IPS DF 6.9 (cell line): ENCODE results near the gene ZBTB6.

Experiments used
- DNase-seq: peaks from one replicate; pipeline ENCODE4 v3.0.0-alpha.2; 2013; ENCODE audit warnings: low read depth, low spot score
- H3K27ac ChIP-seq: one replicate; pipeline ENCODE4 v1.5.1; 2013; ENCODE audit warnings: low read length, control low read depth
- H3K27me3 ChIP-seq: 2 replicates; pipeline ENCODE4 v1.6.1; 2013; ENCODE audit warnings: mild to moderate bottlenecking, low read length; ENCODE audit not compliant: control insufficient read depth, insufficient read depth
- H3K36me3 ChIP-seq: 2 replicates; pipeline ENCODE4 v1.6.1; 2013; ENCODE audit warnings: low read length; ENCODE audit not compliant: control insufficient read depth, insufficient read depth
- H3K4me1 ChIP-seq: 2 replicates; pipeline ENCODE4 v1.6.1; 2013; ENCODE audit warnings: low read length; ENCODE audit not compliant: control insufficient read depth, insufficient read depth
- H3K4me3 ChIP-seq: 2 replicates; pipeline ENCODE4 v1.5.1; 2013; ENCODE audit warnings: mild to moderate bottlenecking, low read length
- H3K9me3 ChIP-seq: 2 replicates; pipeline ENCODE4 v1.6.1; 2013; ENCODE audit warnings: low read length, inconsistent platforms; ENCODE audit not compliant: control insufficient read depth, insufficient read depth
- WGBS: extraction: QIAGEN DNeasy Blood & Tissue Kit; methylation state at CpG from one replicate; pipeline ENCODE4 v1.1.7; 2013; ENCODE audit warnings: mixed read lengths, missing lambda C conversion rate; ENCODE audit not compliant: insufficient read length, insufficient coverage; 5-methylcytosine and 5-hydroxymethylcytosine counted together

ZBTB6 gene, protein sequence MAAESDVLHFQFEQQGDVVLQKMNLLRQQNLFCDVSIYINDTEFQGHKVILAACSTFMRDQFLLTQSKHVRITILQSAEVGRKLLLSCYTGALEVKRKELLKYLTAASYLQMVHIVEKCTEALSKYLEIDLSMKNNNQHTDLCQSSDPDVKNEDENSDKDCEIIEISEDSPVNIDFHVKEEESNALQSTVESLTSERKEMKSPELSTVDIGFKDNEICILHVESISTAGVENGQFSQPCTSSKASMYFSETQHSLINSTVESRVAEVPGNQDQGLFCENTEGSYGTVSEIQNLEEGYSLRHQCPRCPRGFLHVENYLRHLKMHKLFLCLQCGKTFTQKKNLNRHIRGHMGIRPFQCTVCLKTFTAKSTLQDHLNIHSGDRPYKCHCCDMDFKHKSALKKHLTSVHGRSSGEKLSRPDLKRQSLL

DNA sequence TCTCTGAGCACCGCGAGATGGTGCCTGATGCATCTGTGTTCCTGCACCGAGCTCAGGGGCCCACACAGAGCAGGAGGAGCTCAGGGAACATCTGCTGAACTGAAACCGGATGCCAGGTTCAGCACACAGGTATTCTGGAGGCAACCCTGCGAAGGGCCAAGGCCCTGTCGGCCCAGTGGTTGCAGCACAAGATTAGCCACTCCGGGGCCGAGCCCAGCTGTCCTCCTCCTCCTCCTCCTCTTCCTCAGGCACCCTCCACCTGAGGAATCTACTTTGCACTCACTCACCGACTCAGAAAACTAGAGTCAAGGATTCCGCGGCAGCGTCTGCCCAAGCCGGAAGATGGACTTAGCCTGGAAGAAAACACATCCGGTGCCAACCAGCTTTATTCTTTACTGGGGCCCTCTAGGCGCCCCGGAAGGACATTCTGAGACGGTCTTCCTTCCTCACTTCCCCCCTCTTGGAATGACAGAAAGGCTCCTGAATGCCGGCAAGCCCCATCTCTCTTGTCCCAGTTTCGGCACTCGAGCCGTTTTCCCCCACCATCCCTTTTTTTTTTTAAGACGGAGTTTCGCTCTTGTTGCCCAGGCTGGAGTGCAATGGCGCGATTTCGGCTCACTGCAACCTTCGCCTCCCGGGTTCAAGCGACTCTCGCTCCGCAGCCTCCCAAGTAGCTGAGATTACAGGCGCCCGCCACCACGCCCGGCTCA is at the start of gene ZBTB6:
Gene ZBTB6, minus strand, starts transcription at position 360 of the 710 bp plus-strand sequence. CDS start 1,251 bp downstream, outside the sequence.
- H3K27me3 ChIP-seq, result no peaks in the 10 kb centered on the region
- no CpG with 5 or more reads among the region's 35 CpGs for WGBS
- H3K4me1 ChIP-seq, result peaks cover 2% of the 10 kb centered on the region; the same call in 1 of the 2 replicates
- no peaks in the 10 kb centered on the region for H3K9me3 ChIP-seq
- H3K36me3 ChIP-seq, result peaks cover 3% of the 10 kb centered on the region; the same call in 1 of the 2 replicates
- no peak within 1 kb of the TSS for H3K27ac ChIP-seq
- peak within 1 kb of the TSS; percentile 90 for H3K4me3 ChIP-seq
- DNase-seq, result peak; percentile 60

DNA sequence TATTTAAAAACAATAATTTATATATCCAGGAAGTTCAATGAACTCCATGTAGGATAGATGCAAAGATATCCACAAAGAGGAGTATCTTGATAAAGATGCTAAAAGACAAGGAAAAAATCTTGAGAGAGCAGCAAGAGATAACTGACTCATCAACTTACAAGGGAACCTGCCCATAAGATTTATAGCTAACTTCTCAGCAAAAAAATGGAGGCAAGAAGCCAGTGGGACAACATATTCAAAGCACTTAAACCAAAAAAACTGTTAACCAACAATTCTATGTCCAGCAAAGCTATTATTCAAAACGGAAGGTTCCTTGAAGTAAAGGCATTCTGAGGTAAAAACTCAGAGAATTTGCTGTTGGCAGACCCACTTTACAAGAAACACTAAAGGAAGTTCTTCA is 48.0 kb upstream of the ZBTB6 start:
- no peaks in the 10 kb centered on the region for H3K4me1 ChIP-seq
- DNase-seq, result no peak
- H3K4me3 ChIP-seq, result no peak overlapping the region
- no peak overlapping the region for H3K27ac ChIP-seq
- no peaks in the 10 kb centered on the region for H3K36me3 ChIP-seq
- H3K9me3 ChIP-seq, result no peaks in the 10 kb centered on the region
- WGBS, result no CpG with 5 or more reads among the region's 1 CpG
- H3K27me3 ChIP-seq, result no peaks in the 10 kb centered on the region

GRCh38 chr9:122955961-122956360 is 42.8 kb upstream of the ZBTB6 start:
- no peak for DNase-seq
- Histone ChIP-seq H3K27ac (no peak overlapping the region), H3K9me3 (no peaks in the 10 kb centered on the region), H3K36me3 (no peaks in the 10 kb centered on the region), H3K4me3 (no peak overlapping the region), H3K27me3 (no peaks in the 10 kb centered on the region), H3K4me1 (no peaks in the 10 kb centered on the region)

DNA sequence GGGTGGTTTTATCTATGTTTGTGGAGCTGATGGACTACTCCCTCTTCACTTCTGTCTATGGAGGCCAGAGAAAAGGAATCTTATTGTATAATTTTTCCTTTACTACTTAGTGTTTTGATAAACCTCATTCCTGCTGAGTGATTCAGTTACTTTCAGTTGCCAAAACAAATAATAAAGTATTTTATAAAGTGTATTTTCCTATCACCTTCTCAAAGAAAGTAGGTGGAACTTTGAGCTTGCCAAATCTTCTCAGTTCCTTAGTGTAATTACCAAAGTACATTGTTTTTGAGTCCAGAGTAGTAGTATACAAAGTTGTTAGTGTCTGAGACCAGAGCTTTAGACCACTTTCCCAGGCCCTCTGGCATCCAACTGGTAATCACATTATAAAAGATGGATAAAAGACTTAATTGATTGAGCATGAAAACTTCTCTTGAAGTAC is 41.1 kb upstream of the ZBTB6 start:
- no peaks in the 10 kb centered on the region for H3K36me3 ChIP-seq
- no peak for DNase-seq
- H3K9me3 ChIP-seq, result no peaks in the 10 kb centered on the region
- no peaks in the 10 kb centered on the region for H3K4me1 ChIP-seq
- H3K27ac ChIP-seq, result no peak overlapping the region
- H3K27me3 ChIP-seq, result no peaks in the 10 kb centered on the region
- H3K4me3 ChIP-seq, result no peak overlapping the region

- Histone ChIP-seq H3K27ac (no peak overlapping the region), H3K4me1 (no peaks in the 10 kb centered on the region), H3K4me3 (no peak overlapping the region), H3K27me3 (no peaks in the 10 kb centered on the region), H3K9me3 (no peaks in the 10 kb centered on the region), H3K36me3 (no peaks in the 10 kb centered on the region)
- WGBS, result 100% methylated on average over 1 of the region's 1 CpG
- DNase-seq, result no peak
Measured at GRCh38 chr9:122951056-122951455, 37.9 kb upstream of the ZBTB6 start.

GRCh38 chr9:122950263-122950662 is 37.1 kb upstream of the ZBTB6 start:
- H3K27ac ChIP-seq, result no peak overlapping the region
- H3K4me3 ChIP-seq, result no peak overlapping the region
- no peaks in the 10 kb centered on the region for H3K9me3 ChIP-seq
- H3K36me3 ChIP-seq, result no peaks in the 10 kb centered on the region
- DNase-seq, result no peak
- WGBS, result no CpG with 5 or more reads among the region's 3 CpGs
- H3K27me3 ChIP-seq, result no peaks in the 10 kb centered on the region
- no peaks in the 10 kb centered on the region for H3K4me1 ChIP-seq

DNA sequence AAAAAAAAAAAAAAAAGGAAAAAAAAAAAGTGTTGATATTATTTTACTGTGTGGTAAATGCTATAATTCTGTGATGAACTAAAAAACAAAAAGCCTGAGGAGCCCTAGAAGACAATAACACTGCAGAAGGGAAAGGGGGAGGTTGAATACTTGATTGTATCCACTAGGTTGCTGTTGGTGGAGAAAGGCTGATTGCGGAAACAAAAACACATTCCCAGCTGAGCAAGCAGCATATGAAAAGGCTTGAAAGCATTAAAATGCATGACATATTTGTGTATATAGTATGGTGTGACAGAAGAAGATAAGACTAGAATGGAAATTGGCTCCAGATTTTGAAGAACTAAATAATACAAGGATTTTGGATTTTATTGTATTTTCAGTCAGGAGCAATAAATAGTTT is 36.6 kb upstream of the ZBTB6 start:
- DNase-seq, result no peak
- Histone ChIP-seq H3K4me3 (no peak overlapping the region), H3K9me3 (no peaks in the 10 kb centered on the region)

DNA sequence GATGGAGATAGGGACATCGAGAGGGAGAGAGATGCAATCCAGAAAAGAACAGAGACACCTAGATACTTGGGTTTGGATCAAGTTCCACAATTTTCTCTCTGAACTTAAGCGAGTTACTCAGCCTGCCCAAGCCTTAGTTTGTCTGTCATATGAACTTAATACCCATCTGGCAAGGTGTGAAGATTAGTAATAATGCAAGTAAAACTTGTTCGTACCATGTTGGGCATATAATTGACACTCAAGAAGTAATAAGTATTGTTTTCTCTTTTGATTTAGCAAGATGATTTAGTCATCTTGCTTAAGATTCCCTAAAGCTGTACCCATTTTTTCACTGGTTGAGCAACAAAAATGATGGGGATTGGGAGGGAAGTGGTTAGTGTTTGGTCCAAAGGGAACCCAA is 35.2 kb upstream of the ZBTB6 start:
- H3K36me3 ChIP-seq, result no peaks in the 10 kb centered on the region; the same call in 1 of the 2 replicates
- H3K4me3 ChIP-seq, result no peak overlapping the region
- H3K9me3 ChIP-seq, result no peaks in the 10 kb centered on the region
- no peaks in the 10 kb centered on the region for H3K27me3 ChIP-seq
- WGBS, result no CpG with 5 or more reads among the region's 3 CpGs
- H3K4me1 ChIP-seq, result no peaks in the 10 kb centered on the region
- DNase-seq, result no peak
- no peak overlapping the region for H3K27ac ChIP-seq

More for the DNA sequence above, 36.6 kb upstream of the ZBTB6 start:
- no peak overlapping the region for H3K27ac ChIP-seq
- no peaks in the 10 kb centered on the region for H3K27me3 ChIP-seq
- no CpG with 5 or more reads among the region's 1 CpG for WGBS
- no peaks in the 10 kb centered on the region for H3K36me3 ChIP-seq
- H3K4me1 ChIP-seq, result no peaks in the 10 kb centered on the region

DNA sequence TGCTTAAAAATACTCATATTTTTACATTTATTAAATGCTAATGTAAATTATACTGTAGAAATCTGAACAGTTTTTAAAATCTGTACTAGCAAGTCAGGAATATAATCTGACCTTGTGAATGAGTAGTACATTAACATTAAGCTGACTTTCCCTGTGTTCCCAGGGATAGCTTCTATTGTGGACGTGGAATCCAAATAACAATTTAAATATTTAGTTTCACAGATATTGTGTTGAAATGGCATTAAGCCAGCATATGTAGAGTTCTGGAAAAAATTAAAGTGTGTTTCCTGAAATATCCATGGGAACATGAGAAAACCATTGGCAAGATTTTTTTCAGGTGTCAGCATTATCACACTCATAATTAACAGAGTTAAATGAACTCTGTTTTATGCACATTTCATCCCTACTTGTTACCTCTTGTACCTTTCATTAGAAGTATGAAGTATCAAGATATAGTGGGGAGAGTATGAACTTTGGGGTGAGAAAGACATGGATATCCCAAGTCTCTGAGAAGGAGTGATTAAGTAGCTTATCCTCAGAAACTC is 33.4 kb upstream of the ZBTB6 start:
- Histone ChIP-seq H3K27me3 (no peaks in the 10 kb centered on the region), H3K27ac (no peak overlapping the region), H3K36me3 (no peaks in the 10 kb centered on the region; the same call in 1 of the 2 replicates), H3K4me1 (no peaks in the 10 kb centered on the region), H3K9me3 (no peaks in the 10 kb centered on the region), H3K4me3 (no peak overlapping the region)
- no CpG with 5 or more reads among the region's 1 CpG for WGBS
- no peak for DNase-seq

GRCh38 chr9:122944960-122945888 is 32.1 kb upstream of the ZBTB6 start:
- H3K27ac ChIP-seq, result no peak overlapping the region
- DNase-seq, result no peak
- WGBS, result no CpG with 5 or more reads among the region's 4 CpGs
- H3K4me1 ChIP-seq, result no peaks in the 10 kb centered on the region
- no peaks in the 10 kb centered on the region; the same call in 1 of the 2 replicates for H3K36me3 ChIP-seq
- H3K27me3 ChIP-seq, result no peaks in the 10 kb centered on the region
- no peak overlapping the region for H3K4me3 ChIP-seq
- H3K9me3 ChIP-seq, result no peaks in the 10 kb centered on the region
